HEK293 (cell line): ENCODE data around the gene TOP3B.

Source experiments
- TRIM28 ChIP-seq: IDR thresholded peaks from 2 replicates; pipeline ENCODE4 v1.6.1; 2011; ENCODE audit warnings: low read length, control low read depth, borderline replicate concordance
- YY1 ChIP-seq: fragments of 450-650 bp; formaldehyde crosslinking; IDR thresholded peaks from 2 replicates; pipeline ENCODE4 v1.5.1; 2018; ENCODE audit warnings: missing biosample characterization, missing genetic modification characterization
- TF ChIP-seq, protein P1 (sequence below): fragments of 450-650 bp; formaldehyde crosslinking; IDR thresholded peaks from 2 replicates; pipeline ENCODE4 v1.5.1; 2017; ENCODE audit warnings: missing biosample characterization, mild to moderate bottlenecking, missing genetic modification characterization, moderate library complexity

DNA sequence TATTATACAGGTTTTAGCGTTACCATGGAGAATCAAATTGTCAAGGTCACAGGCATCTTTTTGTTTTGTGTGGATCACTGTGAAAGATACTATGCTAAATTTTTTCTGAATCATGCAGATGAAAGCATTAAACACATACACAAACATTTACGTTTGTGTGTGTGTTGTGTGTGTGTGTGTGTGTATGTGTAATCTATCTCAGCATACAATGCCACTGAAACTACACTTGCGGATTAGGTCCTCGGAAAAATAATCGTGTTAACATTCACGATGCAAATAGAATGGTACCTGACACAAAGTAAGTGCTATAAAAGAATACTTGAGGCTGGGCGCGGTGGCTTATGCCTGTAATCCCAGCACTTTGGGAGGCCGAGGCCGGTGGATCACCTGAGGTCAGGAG, 41.9 kb upstream of the TOP3B start:
- TF ChIP-seq TRIM28 = no peak
- no peak for TF ChIP-seq YY1 (tag by site-specific recombination)
- TF ChIP-seq, protein P1, sequence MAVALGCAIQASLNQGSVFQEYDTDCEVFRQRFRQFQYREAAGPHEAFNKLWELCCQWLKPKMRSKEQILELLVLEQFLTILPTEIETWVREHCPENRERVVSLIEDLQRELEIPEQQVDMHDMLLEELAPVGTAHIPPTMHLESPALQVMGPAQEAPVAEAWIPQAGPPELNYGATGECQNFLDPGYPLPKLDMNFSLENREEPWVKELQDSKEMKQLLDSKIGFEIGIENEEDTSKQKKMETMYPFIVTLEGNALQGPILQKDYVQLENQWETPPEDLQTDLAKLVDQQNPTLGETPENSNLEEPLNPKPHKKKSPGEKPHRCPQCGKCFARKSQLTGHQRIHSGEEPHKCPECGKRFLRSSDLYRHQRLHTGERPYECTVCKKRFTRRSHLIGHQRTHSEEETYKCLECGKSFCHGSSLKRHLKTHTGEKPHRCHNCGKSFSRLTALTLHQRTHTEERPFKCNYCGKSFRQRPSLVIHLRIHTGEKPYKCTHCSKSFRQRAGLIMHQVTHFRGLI (tag by site-specific recombination) = no peak
